Left renal cortex interstitium (tissue), 4 donors: Measurements from ENCODE around the gene OSBPL5. TPM values are rescaled to one million over a fixed set of nuclear protein-coding genes. Genes with fewer than 3 reads are reported as not detected.

Experiments used
- DNase-seq, 4 donors: peaks; one replicate each; pipeline ENCODE4 v3.0.0-alpha.2; 2013; ENCODE audit warnings: low read depth in 4 of 4, low spot score in 2 of 4, missing footprints in 1 of 4
- polyA plus RNA-seq, 4 donors: library from polyadenylated mRNA; unstranded; fragments of 120-200 nt; gene quantifications; one replicate each; pipeline ENCODE4 v1.2.1, GENCODE V29; 2013; ENCODE audit not compliant: insufficient read length in 4 of 4

The OSBPL5 gene
- polyA plus RNA-seq, 4 donors, result 15.5 to 30.1 (median 25.0) TPM

DNA sequence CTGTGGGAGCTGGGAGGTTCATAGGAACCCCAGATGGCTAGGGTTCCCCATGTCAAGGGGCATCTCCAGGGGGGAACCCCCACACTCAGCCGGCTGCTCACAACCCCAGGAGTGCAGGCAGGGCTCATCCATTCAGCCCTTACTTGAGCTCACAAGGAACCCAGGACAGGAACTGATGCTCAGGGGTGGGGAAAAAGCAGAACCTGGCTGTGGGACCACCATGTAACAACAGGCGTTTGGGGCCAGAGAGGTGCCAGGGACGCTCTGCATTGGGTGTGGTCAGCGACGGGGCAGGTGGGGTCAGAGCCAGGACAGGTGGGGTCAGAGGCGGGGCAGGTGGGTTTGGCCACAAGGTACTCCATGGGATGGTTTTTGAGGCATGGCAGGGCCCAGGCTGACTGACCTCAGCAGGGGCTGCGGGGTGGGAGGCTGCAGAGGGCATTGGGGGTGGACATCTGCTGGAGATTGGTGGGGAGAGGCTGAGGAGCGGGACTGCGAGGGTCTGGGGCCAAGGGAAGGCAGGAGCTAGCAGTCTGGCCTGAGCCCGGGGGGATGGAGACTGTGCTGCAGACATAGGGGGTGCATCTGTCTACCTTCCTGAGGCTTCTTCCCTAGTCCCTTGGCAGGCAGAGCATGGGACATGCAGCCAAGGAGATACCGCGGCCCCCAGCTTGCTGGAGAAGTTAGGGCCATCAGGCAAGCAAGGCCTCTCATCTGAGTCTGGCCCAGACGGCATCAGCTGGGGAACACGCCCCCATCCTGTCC, 73.8 kb downstream of the OSBPL5 start:
- no peak for DNase-seq

DNA sequence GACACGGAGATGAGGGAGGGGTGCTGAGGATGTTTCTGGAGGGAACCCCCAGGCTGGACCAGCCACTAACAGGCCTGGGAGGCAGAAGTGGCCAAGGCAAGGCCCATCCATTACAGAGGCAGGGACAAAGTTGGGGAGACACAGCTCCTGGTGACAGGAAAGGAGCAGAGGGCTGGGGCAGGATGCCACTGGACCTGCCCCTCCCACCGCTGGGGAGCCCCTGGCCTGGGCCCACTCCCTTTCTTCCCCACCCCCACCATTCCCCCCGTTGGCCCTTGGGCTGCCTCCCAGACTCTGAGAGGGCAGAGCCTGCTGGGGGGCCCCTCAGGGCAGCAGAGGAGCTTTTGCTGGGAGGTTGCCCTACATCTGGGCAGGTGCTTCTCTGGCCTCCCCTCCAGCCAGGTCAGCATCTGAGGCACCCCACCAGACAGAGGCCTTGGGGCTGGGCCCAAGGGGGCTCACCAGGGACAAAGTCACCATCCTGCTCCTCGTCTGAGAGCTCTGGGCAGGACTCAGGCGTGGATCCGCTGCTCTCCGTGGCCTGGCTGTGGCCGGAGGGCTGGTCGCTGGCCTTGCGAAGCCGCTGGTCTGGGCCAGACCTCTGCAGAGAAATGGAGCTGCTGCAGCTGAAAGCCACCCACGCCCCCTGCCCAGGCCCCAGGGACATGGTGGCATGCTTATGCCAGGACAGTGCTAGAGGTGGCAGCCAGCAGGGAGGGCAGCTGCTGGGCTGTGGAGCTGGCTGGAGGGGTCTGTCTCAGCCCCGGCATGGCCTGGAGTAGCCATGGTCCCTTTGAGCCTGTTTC, 74.8 kb downstream of the OSBPL5 start:
- DNase-seq, result no peak

DNA sequence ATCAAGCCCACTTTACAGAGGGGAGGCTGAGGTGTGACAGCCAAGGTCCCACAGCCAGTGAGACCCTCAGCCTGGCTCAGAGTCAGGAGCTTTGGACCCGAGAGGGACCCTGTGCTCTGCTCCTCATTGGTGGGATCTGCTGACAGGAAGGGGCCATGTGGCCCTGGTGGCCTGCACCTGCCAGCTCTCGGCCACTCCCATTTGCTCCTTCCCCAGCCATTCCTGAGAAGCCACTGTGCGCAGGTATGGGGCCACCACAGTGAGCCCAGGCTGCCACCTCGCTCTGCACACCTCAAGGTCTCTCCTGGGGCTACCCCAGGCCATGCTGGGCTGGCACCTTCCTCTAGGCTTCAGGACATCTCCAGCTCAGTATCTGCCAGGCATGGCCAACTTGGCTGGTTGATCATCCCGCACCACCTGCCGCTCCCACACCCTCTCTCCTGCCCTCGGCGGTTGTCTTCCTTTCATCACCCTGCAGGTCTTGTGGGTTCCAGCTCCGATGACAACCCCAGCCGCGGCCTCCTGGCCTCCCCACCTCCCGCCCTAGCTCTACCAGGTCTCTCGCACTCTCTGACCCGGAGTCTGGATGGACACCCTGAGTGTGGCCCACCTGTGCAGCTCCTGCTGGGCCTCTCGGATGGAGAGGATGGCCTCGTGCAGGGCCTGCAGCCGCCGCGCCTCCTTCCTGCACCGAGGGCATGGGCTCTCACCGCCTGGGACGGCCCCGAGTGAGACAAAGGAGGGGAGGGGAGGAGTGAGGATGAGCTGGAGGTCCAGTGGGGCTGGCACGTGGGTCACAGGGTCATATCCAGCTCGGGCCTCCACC, 75.7 kb downstream of the OSBPL5 start:
- no peak for DNase-seq

DNA sequence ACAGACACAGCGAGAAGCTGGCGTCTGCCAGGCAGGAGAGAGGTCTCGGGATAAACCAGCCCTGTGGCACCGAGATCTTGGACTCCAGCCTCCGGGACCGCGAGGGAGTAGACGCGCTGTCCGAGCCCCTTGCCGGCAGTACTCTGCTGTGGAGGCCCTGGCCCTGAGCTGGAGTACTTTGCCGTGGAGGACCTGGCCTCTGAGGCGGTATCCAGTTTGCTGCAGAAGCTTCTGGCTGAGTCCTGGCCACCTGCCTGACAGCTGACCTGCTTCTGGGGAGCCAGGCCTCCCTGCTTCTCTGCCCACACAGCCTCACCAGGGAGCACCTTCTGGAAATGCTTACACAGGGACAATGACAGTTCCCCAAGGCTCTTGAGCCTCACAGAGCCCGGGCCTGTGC, 76.3 kb downstream of the OSBPL5 start:
- DNase-seq, result no peak

DNA sequence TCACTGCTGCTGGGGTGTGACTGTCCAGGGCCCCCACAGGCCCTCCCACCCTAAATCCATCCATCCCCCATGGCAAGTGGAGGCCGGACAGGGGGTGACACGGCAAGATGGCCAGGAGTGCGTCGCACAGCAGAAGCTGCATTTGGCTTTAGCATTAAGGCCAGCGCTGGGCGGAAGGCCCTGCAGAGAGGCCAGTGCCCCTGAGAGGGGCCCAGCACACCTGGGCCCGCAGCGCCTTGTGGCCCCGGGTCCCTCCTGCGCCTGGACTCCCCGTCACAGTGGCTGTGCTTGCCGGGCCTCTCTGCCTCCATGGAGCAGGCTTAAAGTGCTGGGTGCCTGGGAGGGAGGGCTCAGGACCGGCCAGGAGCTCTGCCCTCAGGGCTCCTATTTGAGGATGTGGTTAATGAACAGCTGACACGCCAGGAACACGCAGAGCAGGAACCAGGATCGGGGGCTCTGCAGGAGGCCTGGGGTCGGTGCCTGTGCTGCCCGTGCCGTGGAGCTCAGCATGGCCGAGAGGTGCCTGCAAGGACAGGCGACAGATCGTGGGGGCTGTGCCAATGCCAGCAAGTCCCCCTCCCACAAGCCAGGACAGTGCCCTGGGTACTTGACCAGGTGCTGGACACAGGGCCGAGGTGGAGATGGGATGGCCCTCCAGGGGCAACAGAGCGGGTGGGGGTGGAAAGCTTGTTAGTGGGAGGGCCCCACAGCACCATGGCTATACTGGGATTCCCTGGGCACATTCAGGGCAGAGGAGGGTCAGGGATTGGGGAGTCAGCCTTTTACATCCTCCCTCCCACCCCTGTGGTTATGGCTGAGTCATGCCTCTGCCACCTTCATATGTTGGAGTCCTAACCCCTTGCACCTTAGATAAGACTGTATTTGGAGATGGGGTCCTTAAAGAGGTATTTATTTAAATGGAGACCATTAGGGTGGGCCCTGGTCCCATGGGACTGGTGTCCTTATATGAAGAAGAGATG, 77.0 kb downstream of the OSBPL5 start:
- no peak for DNase-seq

DNA sequence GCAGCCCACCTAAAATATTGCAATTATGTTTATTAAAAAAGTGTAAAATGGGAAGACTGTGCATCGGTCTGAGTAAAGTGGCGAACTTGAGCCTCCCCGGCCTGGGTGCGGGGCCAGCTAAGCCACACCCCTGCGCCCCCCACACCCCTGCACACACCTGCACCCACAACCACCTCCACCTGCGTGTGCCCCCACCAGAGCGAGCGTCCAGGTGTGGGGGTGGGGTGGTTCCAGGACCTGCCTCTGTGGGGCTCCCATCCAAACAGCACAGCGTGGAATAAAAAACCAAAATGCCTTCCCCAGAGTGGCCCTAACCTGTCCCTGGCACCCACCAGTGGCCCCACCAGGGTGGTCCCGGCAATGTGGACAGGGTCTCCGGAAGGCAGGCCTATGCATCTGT, 77.7 kb downstream of the OSBPL5 start:
- DNase-seq, result no peak

DNA sequence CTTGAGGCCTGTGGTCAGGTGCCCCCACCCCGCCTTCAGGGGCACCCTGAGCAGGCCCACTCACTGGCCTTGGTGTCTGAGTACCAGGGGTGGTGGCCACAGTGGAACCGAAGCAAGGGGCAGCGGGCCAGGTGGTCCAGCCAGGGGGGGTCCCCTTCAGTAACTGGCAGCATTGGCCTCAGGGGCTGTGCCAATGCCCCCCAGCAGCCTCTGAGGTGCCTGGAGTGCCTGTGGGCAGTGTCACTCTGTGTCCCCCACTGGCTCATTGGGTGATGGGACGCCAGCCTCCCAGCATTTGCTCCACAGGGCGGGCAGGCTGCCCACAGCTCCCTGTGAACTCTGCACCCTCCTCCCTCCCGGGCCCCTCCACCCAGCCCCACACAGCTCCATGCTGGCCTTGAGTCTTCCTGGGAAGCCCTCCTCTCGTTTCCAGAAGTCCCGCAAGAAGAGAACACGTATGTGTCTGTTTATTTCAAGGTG, 78.4 kb downstream of the OSBPL5 start:
- DNase-seq, result no peak

DNA sequence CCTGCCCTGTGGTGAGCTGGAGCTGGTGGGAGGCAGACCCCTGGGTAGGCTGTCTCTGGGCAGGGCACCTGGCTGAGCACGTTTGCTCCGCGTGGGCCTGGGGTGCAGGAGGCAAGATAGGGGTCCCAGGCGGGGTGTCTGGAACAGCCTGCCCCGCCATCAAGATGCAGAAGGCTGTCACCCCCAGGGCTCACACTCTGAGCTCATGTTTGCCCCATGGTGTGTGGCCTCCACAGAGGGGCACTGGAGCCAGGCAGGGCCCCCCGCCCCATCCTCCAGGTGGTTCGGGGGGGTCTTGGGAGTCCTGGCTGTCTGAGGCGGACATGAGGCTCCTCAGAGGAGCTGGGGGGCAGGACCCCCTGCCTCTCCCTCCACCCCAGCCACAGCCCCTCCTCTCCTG, 79.0 kb downstream of the OSBPL5 start:
- no peak for DNase-seq

DNA sequence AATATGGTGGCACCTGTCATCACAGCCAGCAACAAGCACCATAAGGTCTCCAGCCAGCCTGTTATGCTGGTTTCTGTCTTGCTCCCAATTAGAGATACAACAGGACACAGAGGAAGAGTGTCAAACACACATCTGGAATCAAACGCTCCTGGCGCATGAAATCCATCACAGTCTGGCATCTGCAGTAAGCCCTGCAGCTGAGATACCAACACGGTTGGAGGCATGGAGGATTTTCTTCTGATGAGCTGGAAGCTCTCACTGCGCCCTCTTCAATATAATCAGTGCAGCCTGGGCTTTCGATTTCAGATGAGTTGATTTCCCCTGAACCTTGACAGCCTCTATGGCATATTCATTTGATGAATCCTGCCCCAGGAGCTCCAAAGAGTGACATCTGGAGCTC, 80.1 kb downstream of the OSBPL5 start:
- DNase-seq, result no peak

DNA sequence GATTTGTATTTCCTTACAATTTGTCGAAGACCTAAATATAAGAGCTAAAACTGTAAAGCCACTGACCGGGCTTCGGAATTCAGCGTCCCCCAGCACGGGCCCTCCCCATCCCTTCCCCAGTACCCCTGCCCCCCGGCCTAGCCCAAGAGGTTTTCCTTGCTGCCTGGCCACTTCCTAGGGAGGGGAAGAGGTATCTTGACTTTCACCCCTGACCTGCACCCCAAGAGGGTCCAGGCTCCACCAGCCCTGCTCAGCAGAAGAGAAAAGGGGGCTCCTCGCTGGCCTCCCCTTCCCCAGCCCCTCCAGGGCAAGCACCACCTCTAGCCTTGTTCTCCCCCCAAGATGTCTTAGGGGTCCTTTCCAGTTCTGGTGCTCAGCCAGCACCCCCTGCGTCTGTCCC, 81.8 kb downstream of the OSBPL5 start:
- DNase-seq, result no peak

DNA sequence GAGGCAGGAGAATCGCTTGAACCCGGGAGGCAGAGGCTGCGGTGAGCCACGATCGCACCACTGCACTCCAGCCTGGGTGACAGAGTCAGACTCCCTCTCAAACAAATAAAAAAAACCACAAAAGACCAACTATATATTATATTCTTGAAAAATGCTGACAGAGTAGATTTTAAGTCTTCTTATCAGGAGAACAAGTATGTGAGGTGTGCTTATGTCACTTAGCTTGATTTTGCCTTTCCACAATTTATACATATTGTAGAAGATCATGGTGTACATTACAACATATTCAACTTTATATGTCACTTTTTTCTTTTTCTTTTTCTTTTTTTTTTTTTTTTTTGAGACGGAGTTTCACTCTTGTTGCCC, 83.7 kb downstream of the OSBPL5 start:
- no peak for DNase-seq

DNA sequence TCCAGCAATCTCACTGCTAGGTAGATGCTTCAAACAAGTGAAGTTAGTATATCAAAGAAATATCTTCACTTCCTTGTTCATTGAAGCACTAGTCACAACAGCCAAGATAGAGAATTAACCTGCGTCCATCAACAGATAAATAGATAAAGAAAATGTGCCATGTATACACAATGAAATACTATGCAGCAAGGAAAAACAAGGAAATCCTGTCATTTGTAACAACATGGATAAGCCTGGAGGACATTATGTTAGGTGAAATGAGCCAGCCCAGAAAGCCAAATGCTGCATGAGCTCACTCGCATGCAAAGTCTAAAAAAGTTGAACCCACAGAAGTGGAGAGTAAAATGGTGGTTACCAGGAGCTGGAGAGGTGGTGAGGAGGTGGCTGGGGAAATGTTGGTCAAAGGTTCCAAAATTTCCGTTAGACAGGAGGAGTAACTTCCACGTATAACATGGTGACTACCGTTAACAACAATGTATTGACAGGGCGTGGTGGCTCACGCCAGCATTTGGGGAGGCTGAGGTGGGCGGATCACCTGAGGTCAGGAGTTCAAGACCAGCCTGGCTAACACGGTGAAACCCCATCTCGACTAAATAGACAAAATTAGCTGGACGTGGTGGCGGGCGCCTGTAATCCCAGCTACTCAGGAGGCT, 84.3 kb downstream of the OSBPL5 start:
- no peak for DNase-seq

DNA sequence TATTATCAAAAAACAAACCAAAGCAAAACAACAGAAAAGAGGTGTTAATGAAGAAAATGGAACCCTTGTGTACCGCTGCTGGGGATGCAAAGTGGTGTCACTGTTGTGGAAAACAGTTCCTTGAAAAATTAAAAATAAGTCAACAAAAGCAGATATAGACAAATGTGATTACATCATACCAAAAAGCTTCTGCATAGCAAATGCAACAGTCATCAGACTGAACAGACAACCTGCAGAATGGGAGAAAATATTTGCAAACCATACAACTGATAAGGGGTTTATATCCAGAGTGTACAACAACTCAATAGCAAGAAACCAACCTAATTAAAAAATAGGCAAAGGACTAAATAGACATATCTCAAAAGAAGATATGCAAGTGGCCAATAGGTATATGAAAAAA, 85.0 kb downstream of the OSBPL5 start:
- no peak for DNase-seq

DNA sequence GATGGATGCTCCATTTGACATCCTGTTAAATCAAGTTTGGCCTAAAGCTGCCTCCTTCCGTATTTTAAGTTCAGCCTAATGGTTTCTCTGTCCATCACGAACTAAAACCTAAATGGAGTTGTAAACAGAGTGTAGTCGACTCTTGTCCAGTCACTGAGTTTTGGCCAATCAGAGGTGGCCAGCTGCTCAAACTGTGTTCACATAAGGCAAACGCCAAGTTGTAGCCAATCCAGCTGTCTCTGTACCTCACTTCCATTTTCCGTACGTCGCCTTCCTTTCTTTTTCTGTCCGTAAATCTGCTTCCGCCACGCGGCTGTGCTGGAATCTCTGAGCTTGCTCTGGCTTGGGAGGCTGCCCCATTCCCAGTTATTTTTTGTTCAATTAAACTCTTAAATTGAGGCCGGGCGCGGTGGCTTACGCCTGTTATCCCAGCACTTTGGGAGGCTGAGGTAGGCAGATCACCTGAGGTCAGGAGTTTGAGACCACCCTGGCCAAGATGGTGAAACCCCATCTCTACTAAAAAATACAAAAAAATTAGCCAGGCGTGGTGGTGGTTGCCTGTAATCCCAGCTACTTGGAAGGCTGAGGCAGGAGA, 87.2 kb downstream of the OSBPL5 start:
- no peak for DNase-seq

DNA sequence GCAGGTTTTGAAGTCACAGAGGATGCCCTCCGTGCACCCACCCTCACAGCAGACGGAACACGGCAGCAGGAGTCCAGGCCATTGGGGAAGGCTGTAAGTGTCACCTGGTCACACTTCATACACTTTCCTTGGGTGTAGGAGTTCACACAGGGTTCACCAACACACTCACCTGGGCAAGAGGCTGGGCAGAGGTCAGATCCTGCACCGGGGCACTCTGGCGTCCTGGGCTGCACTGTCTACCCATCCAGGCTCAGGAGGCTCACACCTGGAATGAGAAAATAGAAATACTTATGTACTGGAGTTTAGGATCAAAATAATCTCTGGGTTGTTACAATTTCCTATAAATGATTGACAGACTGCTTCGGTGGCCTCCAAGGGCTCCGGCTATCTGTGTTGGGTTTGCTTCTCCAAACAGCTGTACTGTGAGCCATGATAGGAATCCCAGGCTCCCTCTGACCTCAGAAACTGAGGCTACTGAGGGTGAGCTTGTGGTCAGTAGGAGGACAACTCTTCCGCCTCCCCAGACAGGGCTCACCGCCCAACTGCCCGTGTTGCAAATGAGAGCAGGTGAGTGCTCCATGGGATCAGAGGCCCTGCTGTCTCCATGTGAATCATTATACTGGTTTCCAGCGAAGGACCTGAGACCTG, 87.8 kb downstream of the OSBPL5 start:
- no peak for DNase-seq

DNA sequence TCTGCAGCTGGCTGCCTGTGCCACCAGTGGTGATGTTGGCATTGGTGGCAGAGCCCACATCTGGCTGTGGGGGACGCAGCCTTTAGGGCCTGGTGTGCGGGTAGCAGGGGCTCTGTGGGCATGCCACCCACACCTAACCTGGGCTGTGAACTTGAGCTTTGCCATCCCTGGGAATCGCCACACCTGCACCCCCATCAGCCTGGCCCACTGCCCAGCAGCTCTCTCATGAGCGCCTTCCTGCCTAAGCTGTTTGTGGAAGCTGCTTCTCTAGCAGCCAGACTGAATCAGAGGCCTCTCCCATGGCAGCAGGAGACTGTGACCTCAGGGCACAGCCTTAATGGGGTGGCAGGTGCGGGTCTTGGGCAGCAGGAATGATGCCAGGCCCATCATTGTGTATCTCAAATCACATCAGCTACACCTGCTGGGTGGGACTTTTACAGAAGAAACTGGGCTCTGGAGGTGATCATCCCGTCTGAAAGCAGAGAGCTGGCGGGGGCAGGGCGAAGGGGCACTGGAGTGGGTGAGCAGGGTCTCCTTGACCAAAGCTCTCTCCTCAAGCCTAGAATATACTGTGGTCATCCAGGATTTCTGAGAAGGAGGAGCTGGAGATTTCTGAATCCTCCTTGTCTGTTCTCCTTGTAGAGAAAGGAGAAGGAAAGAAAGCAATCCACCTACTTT, 90.1 kb downstream of the OSBPL5 start:
- no peak for DNase-seq

DNA sequence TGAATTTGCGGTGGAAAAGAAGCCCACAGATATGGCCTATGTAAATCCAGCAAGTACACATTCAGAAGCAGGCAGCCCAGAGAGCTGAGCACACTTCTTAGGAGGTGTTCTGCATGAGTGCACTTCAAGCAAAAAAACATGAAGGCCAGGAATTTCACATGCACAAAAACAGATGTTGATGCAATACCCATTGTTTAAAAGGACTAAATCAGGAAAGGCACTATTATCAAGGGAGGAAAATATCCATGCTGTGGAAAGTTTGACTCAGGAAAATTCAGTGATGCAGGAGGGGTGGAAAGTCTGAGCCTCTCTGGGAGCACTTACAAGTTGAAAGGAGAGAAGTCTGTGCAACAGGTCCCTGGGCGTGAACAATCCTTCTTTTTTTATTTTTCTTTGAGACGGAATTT, 92.1 kb downstream of the OSBPL5 start:
- no peak for DNase-seq

DNA sequence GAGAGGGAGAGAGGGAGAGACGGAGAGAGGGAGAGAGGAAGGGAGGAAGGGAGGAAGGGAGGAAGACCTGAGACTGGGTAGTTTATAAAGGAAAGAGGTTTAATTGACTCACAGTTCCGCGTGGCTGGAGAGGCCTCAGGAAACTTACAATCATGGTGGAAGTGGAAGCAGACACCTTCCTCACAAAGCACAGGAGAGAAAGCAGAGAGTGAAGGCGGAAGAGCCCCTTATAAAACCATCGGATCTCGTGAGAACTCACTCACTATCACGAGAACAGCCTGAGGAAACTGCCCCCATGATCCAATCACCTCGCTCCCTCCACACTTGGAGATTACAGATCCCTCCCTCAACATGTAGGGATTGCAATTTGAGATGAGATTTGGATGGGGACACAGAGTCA, 95.7 kb downstream of the OSBPL5 start:
- no peak for DNase-seq
